Umbilical cord (tissue), 2 donors: Measurements from ENCODE around the gene PRKCE. TPM values are rescaled to one million over a fixed set of nuclear protein-coding genes. Genes with fewer than 3 reads are reported as not detected.
A peak's percentile ranks its signal among the peaks of the same experiment; 100 is the strongest.

Experiments used
- DNase-seq: peaks from one replicate; pipeline ENCODE4 v3.0.0-alpha.2; 2015; ENCODE audit warnings: low spot score
- total RNA-seq: library from RNA; depleted of rRNA; stranded (reverse); fragments of >200 nt; gene quantifications from one replicate; pipeline ENCODE4 v1.2.3, GENCODE V29; 2014; ENCODE audit warnings: low replicate concordance; ENCODE audit not compliant: insufficient read depth

PRKCE gene
- total RNA-seq, 1 donor from 2014 or later: 8.2 TPM

GRCh38 chr2:45754131-45755010 lies 102.9 kb downstream of the PRKCE start:
- no peak for DNase-seq

- DNase-seq: peak; percentile 91
Measured at GRCh38 chr2:45755585-45756335, 104.3 kb downstream of the PRKCE start.

- DNase-seq: no peak
Measured at GRCh38 chr2:45758018-45758417, 106.5 kb downstream of the PRKCE start.

- peak; percentile 82 for DNase-seq
Measured at GRCh38 chr2:45759310-45759851, 107.9 kb downstream of the PRKCE start.

- no peak for DNase-seq
Measured at GRCh38 chr2:45761635-45762034, 110.2 kb downstream of the PRKCE start.

- peak; percentile 57 for DNase-seq
Measured at GRCh38 chr2:45763255-45763654, 111.8 kb downstream of the PRKCE start.

- no peak for DNase-seq
Measured at GRCh38 chr2:45763797-45764196, 112.3 kb downstream of the PRKCE start.

GRCh38 chr2:45765007-45765727 lies 113.7 kb downstream of the PRKCE start:
- no peak for DNase-seq

GRCh38 chr2:45765728-45766254 lies 114.3 kb downstream of the PRKCE start:
- no peak for DNase-seq

GRCh38 chr2:45768208-45768607 lies 116.7 kb downstream of the PRKCE start:
- no peak for DNase-seq

- no peak for DNase-seq
Measured at GRCh38 chr2:45769056-45769455, 117.6 kb downstream of the PRKCE start.

GRCh38 chr2:45769854-45770576 lies 118.5 kb downstream of the PRKCE start:
- DNase-seq: no peak

- DNase-seq: no peak
Measured at GRCh38 chr2:45770811-45771210, 119.3 kb downstream of the PRKCE start.

- peak; percentile 55 for DNase-seq
Measured at GRCh38 chr2:45771261-45771660, 119.8 kb downstream of the PRKCE start.

- DNase-seq: no peak
Measured at GRCh38 chr2:45772038-45772437, 120.6 kb downstream of the PRKCE start.

- DNase-seq: no peak
Measured at GRCh38 chr2:45773909-45774308, 122.4 kb downstream of the PRKCE start.

- no peak for DNase-seq
Measured at GRCh38 chr2:45774688-45775244, 123.3 kb downstream of the PRKCE start.

GRCh38 chr2:45776160-45776955 lies 124.9 kb downstream of the PRKCE start:
- peak; percentile 31 for DNase-seq

- no peak for DNase-seq
Measured at GRCh38 chr2:45777996-45778719, 126.7 kb downstream of the PRKCE start.
